SH-SY5Y (cell line): Measurements from ENCODE around the gene HSF2BP.

Source experiments
- GATA2 ChIP-seq: IDR thresholded peaks from 2 replicates; pipeline ENCODE4 v1.6.1; 2011; ENCODE audit warnings: mild to moderate bottlenecking, low read depth, low read length
- GATA3 ChIP-seq: IDR thresholded peaks from 2 replicates; pipeline ENCODE4 v1.6.1; 2011; ENCODE audit warnings: low read depth, mild to moderate bottlenecking, low read length, moderate library complexity

- TF ChIP-seq GATA3 (no peak), GATA2 (no peak)
Observed at GRCh38 chr21:43669828-43670605, 10.7 kb upstream of the HSF2BP start.
